Measurements from ENCODE around the gene GALNT3. TPM values are rescaled to one million over a fixed set of nuclear protein-coding genes. Genes with fewer than 3 reads are reported as not detected.

Gene GALNT3
- total RNA-seq, 1 experiment from 2014 or later = 89.9 TPM

- in situ Hi-C loops (cut with HindIII; ENCODE audit: low pct_unique_long_range_greater_than_20kb, low sequenced_read_pairs) = no loop called here
- DNase-seq (ENCODE audit: low read depth, low spot score) = no peak
These were observed 10.7 kb upstream of the GALNT3 start for GRCh38 chr2:165804719-165805118.

GRCh38 chr2:165803123-165803760, 9.2 kb upstream of the GALNT3 start:
- no peak for DNase-seq (ENCODE audit: low read depth, low spot score)

GRCh38 chr2:165801176-165801575, 7.1 kb upstream of the GALNT3 start:
- in situ Hi-C loops (cut with HindIII; ENCODE audit: low pct_unique_long_range_greater_than_20kb, low sequenced_read_pairs) = no loop called here
- DNase-seq (ENCODE audit: low read depth, low spot score) = no peak

More at GRCh38 chr2:165803123-165803760, 9.2 kb upstream of the GALNT3 start:
- in situ Hi-C loops (cut with HindIII; ENCODE audit: low pct_unique_long_range_greater_than_20kb, low sequenced_read_pairs) = no loop called here

- in situ Hi-C loops (cut with HindIII; ENCODE audit: low pct_unique_long_range_greater_than_20kb, low sequenced_read_pairs) = no loop called here
- DNase-seq (ENCODE audit: low read depth, low spot score) = no peak
These were observed 2.9 kb upstream of the GALNT3 start for GRCh38 chr2:165796819-165797530.

- in situ Hi-C loops (cut with HindIII; ENCODE audit: low pct_unique_long_range_greater_than_20kb, low sequenced_read_pairs) = no loop called here
- DNase-seq (ENCODE audit: low read depth, low spot score) = no peak
These were observed 2.1 kb upstream of the GALNT3 start for GRCh38 chr2:165796129-165796528.

GRCh38 chr2:165795011-165795410, 964 bp upstream of the GALNT3 start:
- in situ Hi-C loops (cut with HindIII; ENCODE audit: low pct_unique_long_range_greater_than_20kb, low sequenced_read_pairs) = no loop called here
- DNase-seq (ENCODE audit: low read depth, low spot score) = no peak

- in situ Hi-C loops (cut with HindIII; ENCODE audit: low pct_unique_long_range_greater_than_20kb, low sequenced_read_pairs) = no loop called here
- DNase-seq (ENCODE audit: low read depth, low spot score) = no peak
These were observed 485 bp upstream of the GALNT3 start for GRCh38 chr2:165794536-165794928.

GRCh38 chr2:165793161-165793778, 777 bp downstream of the GALNT3 start:
- in situ Hi-C loops (cut with HindIII; ENCODE audit: low pct_unique_long_range_greater_than_20kb, low sequenced_read_pairs) = no loop called here
- DNase-seq (ENCODE audit: low read depth, low spot score) = no peak

GRCh38 chr2:165792104-165792454, 2.0 kb downstream of the GALNT3 start:
- in situ Hi-C loops (cut with HindIII; ENCODE audit: low pct_unique_long_range_greater_than_20kb, low sequenced_read_pairs) = no loop called here
- no peak for DNase-seq (ENCODE audit: low read depth, low spot score)

GRCh38 chr2:165791421-165792103, 2.5 kb downstream of the GALNT3 start:
- DNase-seq (ENCODE audit: low read depth, low spot score) = no peak
- in situ Hi-C loops (cut with HindIII; ENCODE audit: low pct_unique_long_range_greater_than_20kb, low sequenced_read_pairs) = no loop called here

GRCh38 chr2:165790466-165790865, 3.6 kb downstream of the GALNT3 start:
- no peak for DNase-seq (ENCODE audit: low read depth, low spot score)
- in situ Hi-C loops (cut with HindIII; ENCODE audit: low pct_unique_long_range_greater_than_20kb, low sequenced_read_pairs) = no loop called here

GRCh38 chr2:165787334-165787733, 6.7 kb downstream of the GALNT3 start:
- DNase-seq (ENCODE audit: low read depth, low spot score) = no peak
- in situ Hi-C loops (cut with HindIII; ENCODE audit: low pct_unique_long_range_greater_than_20kb, low sequenced_read_pairs) = no loop called here

GRCh38 chr2:165779706-165780105, 14.3 kb downstream of the GALNT3 start:
- in situ Hi-C loops (cut with HindIII; ENCODE audit: low pct_unique_long_range_greater_than_20kb, low sequenced_read_pairs) = no loop called here

GRCh38 chr2:165778653-165779451, 15.2 kb downstream of the GALNT3 start:
- in situ Hi-C loops (cut with HindIII; ENCODE audit: low pct_unique_long_range_greater_than_20kb, low sequenced_read_pairs) = no loop called here
- peak; percentile 42 for DNase-seq (ENCODE audit: low read depth, low spot score)

More at GRCh38 chr2:165779706-165780105, 14.3 kb downstream of the GALNT3 start:
- no peak for DNase-seq (ENCODE audit: low read depth, low spot score)

GRCh38 chr2:165778187-165778556, 15.9 kb downstream of the GALNT3 start:
- in situ Hi-C loops (cut with HindIII; ENCODE audit: low pct_unique_long_range_greater_than_20kb, low sequenced_read_pairs) = no loop called here
- DNase-seq (ENCODE audit: low read depth, low spot score) = no peak

- in situ Hi-C loops (cut with HindIII; ENCODE audit: low pct_unique_long_range_greater_than_20kb, low sequenced_read_pairs) = no loop called here
- DNase-seq (ENCODE audit: low read depth, low spot score) = no peak
These were observed 16.4 kb downstream of the GALNT3 start for GRCh38 chr2:165777522-165778186.

- DNase-seq (ENCODE audit: low read depth, low spot score) = no peak
- in situ Hi-C loops (cut with HindIII; ENCODE audit: low pct_unique_long_range_greater_than_20kb, low sequenced_read_pairs) = no loop called here
These were observed 17.3 kb downstream of the GALNT3 start for GRCh38 chr2:165776796-165777195.
